H1 (cell line): ENCODE results near the gene NEURL1. TPM values are rescaled to one million over a fixed set of nuclear protein-coding genes. Genes with fewer than 3 reads are reported as not detected.

Source experiments
- CTCF ChIA-PET: fragments of 300-600 bp; sonication (Branson Sonifier 250); formaldehyde crosslinking; loops from one replicate; lab custom pipeline; 2021; ENCODE audit not compliant: partially characterized antibody; lab: Charles Lee
- POLR2A ChIA-PET: fragments of 300-600 bp; sonication (Branson Sonifier 250); formaldehyde crosslinking; loops from one replicate; lab custom pipeline; 2021; ENCODE audit warnings: inconsistent platforms; ENCODE audit not compliant: partially characterized antibody; lab: Charles Lee
- DNase-seq, 2 experiments: peaks; one replicate each; pipeline versions ENCODE4 v3.0.0 to v3.0.0-alpha.2; 2010 to 2022; ENCODE audit warnings: low spot score in 2 of 2, low read depth in 1 of 2, mixed read lengths in 1 of 2
- FAIRE-seq: peaks from 2 replicates; lab custom pipeline; 2011; peaks lifted over from hg19 to GRCh38; lab: Jason Lieb, UNC
- H2AFZ ChIP-seq: 2 replicates; pipeline ENCODE4 v1.8.1; 2012; ENCODE audit warnings: low read length, inconsistent platforms
- H2AK5ac ChIP-seq: 2 replicates; pipeline ENCODE4 v1.6.1; 2013; ENCODE audit warnings: low read depth, low read length
- H2BK120ac ChIP-seq: replicated peaks from 2 replicates; pipeline ENCODE3; 2013; ENCODE audit warnings: low read depth, low read length, inconsistent platforms
- H2BK12ac ChIP-seq: 2 replicates; pipeline ENCODE4 v1.6.1; 2013; ENCODE audit warnings: low read depth, low read length
- H2BK15ac ChIP-seq: 2 replicates; pipeline ENCODE4 v1.6.1; 2013; ENCODE audit warnings: low read length
- H2BK20ac ChIP-seq: 2 replicates; pipeline ENCODE4 v1.6.1; 2013; ENCODE audit warnings: low read length
- H2BK5ac ChIP-seq: 2 replicates; pipeline ENCODE4 v1.6.1; 2013; ENCODE audit warnings: low read depth, low read length
- H3K14ac ChIP-seq: 2 replicates; pipeline ENCODE4 v1.6.1; 2013; ENCODE audit warnings: inconsistent platforms; ENCODE audit not compliant: insufficient read length
- H3K18ac ChIP-seq: 2 replicates; pipeline ENCODE4 v1.6.1; 2013; ENCODE audit warnings: low read length; ENCODE audit errors: extremely low read depth
- H3K23ac ChIP-seq: 2 replicates; pipeline ENCODE4 v1.6.1; 2013; ENCODE audit warnings: inconsistent platforms; ENCODE audit not compliant: insufficient read length
- H3K23me2 ChIP-seq: 2 replicates; pipeline ENCODE4 v1.6.1; 2013; ENCODE audit warnings: low read depth, low read length
- H3K27ac ChIP-seq: 2 replicates; pipeline ENCODE4 v1.6.1; 2011; ENCODE audit warnings: low read depth, low read length, inconsistent platforms
- H3K27me3 ChIP-seq, 4 experiments: replicated peaks in 1 of 4; 1 replicate in 1 of 4; 2 replicates in 3 of 4; pipeline versions ENCODE4 v1.6.1 to v1.8.1; 2011 to 2013; ENCODE audit warnings: low read length in 3 of 4, mild to moderate bottlenecking in 3 of 4, inconsistent platforms in 2 of 4, mixed read lengths in 2 of 4, moderate library complexity in 1 of 4; ENCODE audit not compliant: control insufficient read depth in 3 of 4, insufficient read depth in 3 of 4; ENCODE audit errors: extremely low read depth in 1 of 4
- H3K36me3 ChIP-seq, 4 experiments: 2 replicates each; pipeline versions ENCODE4 v1.6.1 to v1.8.1; 2011 to 2013; ENCODE audit warnings: mild to moderate bottlenecking in 4 of 4, low read length in 3 of 4, moderate library complexity in 2 of 4, control low read depth in 1 of 4, inconsistent platforms in 1 of 4; ENCODE audit not compliant: insufficient read depth in 4 of 4, control insufficient read depth in 2 of 4
- H3K4ac ChIP-seq: replicated peaks from 2 replicates; pipeline ENCODE3; 2013; ENCODE audit warnings: low read length, low read depth, mixed read lengths, inconsistent platforms; ENCODE audit not compliant: insufficient read length
- H3K4me1 ChIP-seq, 4 experiments: replicated peaks in 1 of 4; 1 replicate in 1 of 4; 2 replicates in 3 of 4; pipeline versions ENCODE4 v1.6.1 to v1.8.1; 2011 to 2013; ENCODE audit warnings: low read length in 3 of 4, inconsistent platforms in 2 of 4, mixed read lengths in 1 of 4; ENCODE audit not compliant: insufficient read depth in 4 of 4, control insufficient read depth in 3 of 4
- H3K4me2 ChIP-seq, 2 experiments: 2 replicates each; pipeline versions ENCODE4 v1.6.1 to v1.8.1; 2011 to 2013; ENCODE audit warnings: low read depth in 2 of 2, low read length in 2 of 2, control low read depth in 1 of 2, inconsistent platforms in 1 of 2, mild to moderate bottlenecking in 1 of 2; ENCODE audit not compliant: insufficient read depth in 1 of 2
- H3K4me3 ChIP-seq, 4 experiments: fragments of 200-600, 300-600 bp in 1 of 4; sonication (generic), shearing (Covaris generic), sonication (Bioruptor Twin) in 1 of 4; 2 replicates each; pipeline versions ENCODE4 v1.5.1 to v1.8.1; 2011 to 2016; ENCODE audit warnings: low read length in 4 of 4, low read depth in 3 of 4, control low read depth in 2 of 4, inconsistent platforms in 2 of 4, mild to moderate bottlenecking in 2 of 4, mixed read lengths in 1 of 4, moderate library complexity in 1 of 4; ENCODE audit not compliant: insufficient read depth in 2 of 4; ENCODE audit errors: extremely low read depth in 1 of 4
- H3K56ac ChIP-seq: replicated peaks from 2 replicates; pipeline ENCODE3; 2013; ENCODE audit warnings: low read depth, mild to moderate bottlenecking, mixed read lengths, low read length, inconsistent platforms; ENCODE audit not compliant: insufficient read length
- H3K79me1 ChIP-seq: 2 replicates; pipeline ENCODE4 v1.6.1; 2013; ENCODE audit warnings: low read depth, low read length, control low read depth
- H3K79me2 ChIP-seq, 2 experiments: 2 replicates each; pipeline versions ENCODE4 v1.6.1 to v1.8.1; 2012 to 2013; ENCODE audit warnings: low read length in 2 of 2, mild to moderate bottlenecking in 2 of 2, inconsistent platforms in 1 of 2; ENCODE audit not compliant: insufficient read depth in 2 of 2, control insufficient read depth in 1 of 2
- H3K9ac ChIP-seq, 4 experiments: replicated peaks in 1 of 4; 1 replicate in 1 of 4; 2 replicates in 3 of 4; pipeline versions ENCODE4 v1.6.1 to v1.8.1; 2011 to 2013; ENCODE audit warnings: low read depth in 3 of 4, low read length in 3 of 4, control low read depth in 2 of 4, mild to moderate bottlenecking in 2 of 4, moderate library complexity in 2 of 4, inconsistent platforms in 1 of 4; ENCODE audit errors: extremely low read depth in 1 of 4
- H3K9me3 ChIP-seq, 2 experiments: 2 replicates each; pipeline versions ENCODE4 v1.6.1 to v1.8.1; 2012 to 2013; ENCODE audit warnings: mild to moderate bottlenecking in 2 of 2, moderate library complexity in 2 of 2, control low read depth in 1 of 2, inconsistent platforms in 1 of 2, low read depth in 1 of 2, low read length in 1 of 2, mixed read lengths in 1 of 2; ENCODE audit not compliant: insufficient read depth in 2 of 2
- H4K20me1 ChIP-seq, 2 experiments: replicated peaks in 1 of 2; 2 replicates each; pipeline versions ENCODE3 to v1.8.1; 2011 to 2013; ENCODE audit warnings: inconsistent platforms in 2 of 2, low read length in 2 of 2, mild to moderate bottlenecking in 1 of 2; ENCODE audit not compliant: insufficient read depth in 2 of 2, control insufficient read depth in 1 of 2
- H4K5ac ChIP-seq: 2 replicates; pipeline ENCODE4 v1.6.1; 2013; ENCODE audit warnings: low read length, low read depth, mixed read lengths, inconsistent platforms; ENCODE audit not compliant: insufficient read length
- H4K8ac ChIP-seq: 2 replicates; pipeline ENCODE4 v1.8.0; 2013; ENCODE audit warnings: mild to moderate bottlenecking, moderate library complexity, low read length, inconsistent platforms; ENCODE audit not compliant: insufficient read depth; ENCODE audit errors: extremely low read depth
- H4K91ac ChIP-seq: replicated peaks from 2 replicates; pipeline ENCODE3; 2013; ENCODE audit warnings: low read length, mixed read lengths, inconsistent platforms; ENCODE audit not compliant: insufficient read length
- ASH2L ChIP-seq: fragments of 200-600, 300-600 bp; sonication (generic); IDR thresholded peaks from one replicate; pipeline ENCODE4 v1.7.1; 2017; ENCODE audit warnings: low read length
- BCL11A ChIP-seq, 2 experiments: IDR thresholded peaks; one replicate each; pipeline ENCODE4 v1.6.1; 2011; ENCODE audit warnings: low read depth in 2 of 2, low read length in 2 of 2, mild to moderate bottlenecking in 2 of 2
- CEBPB ChIP-seq: IDR thresholded peaks from 2 replicates; pipeline ENCODE4 v1.6.1; 2012; ENCODE audit warnings: low read depth, low read length
- CTBP2 ChIP-seq: IDR thresholded peaks from 2 replicates; pipeline ENCODE4 v1.7.0; 2011; ENCODE audit warnings: borderline replicate concordance, mild to moderate bottlenecking, moderate library complexity, mixed read lengths, low read length; ENCODE audit not compliant: insufficient read depth, insufficient read length
- EP300 ChIP-seq, 2 experiments: IDR thresholded peaks; 1 replicate in 1 of 2; 2 replicates in 1 of 2; pipeline ENCODE4 v1.6.1; 2011 to 2012; ENCODE audit warnings: low read depth in 2 of 2, low read length in 2 of 2, mild to moderate bottlenecking in 2 of 2, borderline replicate concordance in 1 of 2, inconsistent platforms in 1 of 2, moderate library complexity in 1 of 2
- HDAC2 ChIP-seq, 2 experiments: fragments of 300-600 bp in 1 of 2; sonication (generic) in 1 of 2; IDR thresholded peaks; 2 replicates each; pipeline ENCODE4 v1.6.1; 2011 to 2012; ENCODE audit warnings: low read depth in 2 of 2, low read length in 2 of 2, mild to moderate bottlenecking in 2 of 2, moderate library complexity in 2 of 2, borderline replicate concordance in 1 of 2, inconsistent platforms in 1 of 2
- HDAC6 ChIP-seq: IDR thresholded peaks from one replicate; pipeline ENCODE4 v1.7.1; 2012; ENCODE audit warnings: low read depth, mild to moderate bottlenecking, inconsistent platforms, low read length, moderate library complexity
- JUN ChIP-seq: IDR thresholded peaks from 2 replicates; pipeline ENCODE4 v1.6.1; 2011; ENCODE audit warnings: low read depth, mild to moderate bottlenecking, improper control_type of control experiment, low read length
- JUND ChIP-seq: IDR thresholded peaks from 2 replicates; pipeline ENCODE4 v1.6.1; 2011; ENCODE audit warnings: mild to moderate bottlenecking, improper control_type of control experiment, low read length
- MAFK ChIP-seq: IDR thresholded peaks from 2 replicates; pipeline ENCODE4 v1.6.1; 2012; ENCODE audit warnings: low read depth, mild to moderate bottlenecking, improper control_type of control experiment, low read length
- POLR2A ChIP-seq, 2 experiments: IDR thresholded peaks; 1 replicate in 1 of 2; 2 replicates in 1 of 2; pipeline ENCODE4 v1.6.1; 2011; ENCODE audit warnings: low read depth in 2 of 2, low read length in 2 of 2, mild to moderate bottlenecking in 2 of 2; ENCODE audit errors: control extremely low read depth in 1 of 2
- POLR2AphosphoS5 ChIP-seq: IDR thresholded peaks from 2 replicates; pipeline ENCODE4 v1.6.1; 2011; ENCODE audit warnings: low read depth, low read length
- USF2 ChIP-seq: IDR thresholded peaks from 2 replicates; pipeline ENCODE4 v1.6.1; 2011; ENCODE audit warnings: low read length, improper control_type of control experiment
- YY1 ChIP-seq: IDR thresholded peaks from 2 replicates; pipeline ENCODE4 v1.6.1; 2011; ENCODE audit warnings: low read depth, mild to moderate bottlenecking, low read length
- WGBS, 2 experiments: shearing (Covaris generic) in 1 of 2; methylation state at CpG; one replicate each; pipeline versions ENCODE4 v1.1.6 to v1.1.7; 2013 to 2015; ENCODE audit warnings: low lambda C conversion rate in 2 of 2, mixed read lengths in 2 of 2, inconsistent platforms in 1 of 2, low coverage in 1 of 2, missing lambda C conversion rate in 1 of 2; ENCODE audit not compliant: insufficient replicate concordance in 2 of 2, insufficient coverage in 1 of 2, insufficient read length in 1 of 2; ENCODE audit errors: extremely low coverage in 1 of 2, missing lambda C conversion rate in 1 of 2; 5-methylcytosine and 5-hydroxymethylcytosine counted together
- polyA plus RNA-seq, 7 experiments: library from polyadenylated mRNA; depleted of rRNA in 3 of 7; stranded (reverse) in 5 of 7; unstranded in 2 of 7; fragments of >200 nt in 5 of 7; fragments of 200-250 nt in 2 of 7; gene quantifications; 1 replicate in 5 of 7; 2 replicates in 1 of 7; 4 replicates in 1 of 7; pipeline versions ENCODE4 v1.2.1 to v1.2.3, GENCODE V29; 2011 to 2013; ENCODE audit warnings: missing spikeins in 2 of 7, mixed read lengths in 2 of 7
- total RNA-seq: library from RNA; stranded (reverse); fragmentation: NEBNext Ultra II Directional; extraction: Animal tissue kit (Norgen Biotek cat#: 25700); gene quantifications from 2 replicates; pipeline ENCODE4 v1.2.1, GENCODE V29; 2021

The NEURL1 gene
- total and polyA plus RNA-seq, 2 of the 8 experiments (the other 6 are each of a cell fraction or from before 2014, with no cell fraction given), result 0.54 to 0.58 TPM

GRCh38 chr10:103541616-103542015 is 48.1 kb downstream of the NEURL1 start:
- no peak overlapping the region for H2BK120ac ChIP-seq
- no peak overlapping the region for H4K91ac ChIP-seq
- H3K4me2 ChIP-seq, result no peak overlapping the region
- H4K8ac ChIP-seq, result no peak overlapping the region
- H3K79me1 ChIP-seq, result no peaks in the 10 kb centered on the region
- H3K23ac ChIP-seq, result no peak overlapping the region
- DNase-seq (no peak), FAIRE-seq (no peak)
- H3K56ac ChIP-seq, result no peak overlapping the region
- H4K5ac ChIP-seq, result no peak overlapping the region
- WGBS, 2 experiments, result 93% methylated on average over 3 of the region's 3 CpGs; no CpG with 5 or more reads in 1 of the 2 experiments
- H3K9me3 ChIP-seq, result no peaks in the 10 kb centered on the region
- POLR2A ChIA-PET, result no interaction called here
- no peak overlapping the region for H2BK15ac ChIP-seq
- peaks cover 3 to 7% (median 4%) of the 10 kb centered on the region in 4 experiments; a peak in 5 of 7 replicates for H3K4me1 ChIP-seq
- no peak overlapping the region for H3K9ac ChIP-seq
- no peak overlapping the region for H2BK5ac ChIP-seq
- H3K27me3 ChIP-seq, result no peaks in the 10 kb centered on the region; a peak in 1 of 7 replicates
- H3K36me3 ChIP-seq, result no peaks in the 10 kb centered on the region
- no peaks in the 10 kb centered on the region; the same call in 1 of the 2 replicates for H3K23me2 ChIP-seq
- H3K4me3 ChIP-seq, result no peak overlapping the region
- H3K18ac ChIP-seq, result no peak overlapping the region
- CTCF ChIA-PET, result interaction anchor here (1.0 to 2.7 kb wide), 8 partner anchors 19 to 148 kb away, joined by 3 to 26 read pairs (median 4); partner anchors contain the start of gene NEURL1
- H3K27ac ChIP-seq, result no peak overlapping the region
- no peak overlapping the region for H2AK5ac ChIP-seq
- no peak overlapping the region for H3K4ac ChIP-seq
- no peak overlapping the region for H2BK12ac ChIP-seq
- H4K20me1 ChIP-seq, result no peaks in the 10 kb centered on the region
- H3K79me2 ChIP-seq, result no peaks in the 10 kb centered on the region
- H2BK20ac ChIP-seq, result no peak overlapping the region
- H3K14ac ChIP-seq, result no peak overlapping the region
- H2AFZ ChIP-seq, result no peak overlapping the region
- TF ChIP-seq YY1, result no peak
- TF ChIP-seq ASH2L, result no peak
- TF ChIP-seq POLR2A (IDR thresholded peaks at IDR 0.05; ENCODE audit: control extremely low read depth in 1 of 2, low read depth in 2 of 2, low read length in 2 of 2), result no peak
- TF ChIP-seq JUND, result no peak
- no peak for TF ChIP-seq BCL11A (IDR thresholded peaks at IDR 0.05; ENCODE audit: low read depth in 2 of 2, low read length in 2 of 2)
- no peak for TF ChIP-seq CTBP2
- TF ChIP-seq EP300 (IDR thresholded peaks at IDR 0.05; ENCODE audit: borderline replicate concordance in 1 of 2, low read depth in 2 of 2, low read length in 2 of 2), result no peak
- no peak for TF ChIP-seq HDAC2 (IDR thresholded peaks at IDR 0.05; ENCODE audit: borderline replicate concordance in 1 of 2, low read depth in 2 of 2, low read length in 2 of 2)
- TF ChIP-seq JUN, result no peak
- TF ChIP-seq HDAC6, result no peak
- TF ChIP-seq MAFK, result no peak
- no peak for TF ChIP-seq POLR2AphosphoS5
- no peak for TF ChIP-seq CEBPB
- TF ChIP-seq USF2, result no peak
